DMS114 treated with DMSO at 0.1 percent for 48 hours (cell line): ENCODE data around the gene CRISPLD2.
"Not testable (repeated sequence)": the region's sequence is repeated elsewhere in the genome, so short reads cannot be mapped to it uniquely, and the experiment has no call there.

ENCODE experiments used
- DNase-seq: peaks from one replicate; lab custom pipeline; 2025; ENCODE audit not compliant: unreplicated experiment; lab: John Stamatoyannopoulos, UW

CRISPLD2 gene

GRCh38 chr16:84821728-84822689, 2.2 kb downstream of the CRISPLD2 start:
- no peak for DNase-seq

- no peak for DNase-seq
These were observed 3.2 kb downstream of the CRISPLD2 start for GRCh38 chr16:84822990-84823389.

GRCh38 chr16:84823484-84823883, 3.7 kb downstream of the CRISPLD2 start:
- no peak for DNase-seq

- no peak for DNase-seq
These were observed 4.1 kb downstream of the CRISPLD2 start for GRCh38 chr16:84823926-84824325.

GRCh38 chr16:84825896-84826557, 6.2 kb downstream of the CRISPLD2 start:
- no peak for DNase-seq

- no peak for DNase-seq
These were observed 6.8 kb downstream of the CRISPLD2 start for GRCh38 chr16:84826558-84826941.

GRCh38 chr16:84827131-84827574, 7.4 kb downstream of the CRISPLD2 start:
- DNase-seq = no peak

GRCh38 chr16:84827897-84828296, 8.1 kb downstream of the CRISPLD2 start:
- DNase-seq = no peak

GRCh38 chr16:84828322-84828721, 8.5 kb downstream of the CRISPLD2 start:
- DNase-seq = no peak

- DNase-seq = no peak
These were observed 9.6 kb downstream of the CRISPLD2 start for GRCh38 chr16:84829168-84829965.

- DNase-seq = no peak
These were observed 11.1 kb downstream of the CRISPLD2 start for GRCh38 chr16:84830765-84831384.

GRCh38 chr16:84831728-84832127, 11.9 kb downstream of the CRISPLD2 start:
- not testable (repeated sequence) for DNase-seq

- no peak for DNase-seq
These were observed 12.8 kb downstream of the CRISPLD2 start for GRCh38 chr16:84832488-84833143.

GRCh38 chr16:84833144-84833500, 13.3 kb downstream of the CRISPLD2 start:
- no peak for DNase-seq

GRCh38 chr16:84833542-84834402, 14.0 kb downstream of the CRISPLD2 start:
- DNase-seq = no peak

GRCh38 chr16:84834403-84834772, 14.6 kb downstream of the CRISPLD2 start:
- no peak for DNase-seq

GRCh38 chr16:84836234-84836647, 16.5 kb downstream of the CRISPLD2 start:
- DNase-seq = no peak

- no peak for DNase-seq
These were observed 17.2 kb downstream of the CRISPLD2 start for GRCh38 chr16:84836967-84837366.

- no peak for DNase-seq
These were observed 18.7 kb downstream of the CRISPLD2 start for GRCh38 chr16:84838383-84838948.
